Stimulated activated CD8-positive, alpha-beta memory T cell treated with anti-CD3 and anti-CD28 coated beads, Interleukin-15, amount 100 ng/mL, for 4 hours (primary cell): ENCODE results near the gene LHX5.
"Not testable (repeated sequence)": the region's sequence is repeated elsewhere in the genome, so short reads cannot be mapped to it uniquely, and the experiment has no call there.

Source experiments
- DNase-seq, 2 donors: peaks; one replicate each; pipeline ENCODE4 v3.0.0-alpha.2; 2020; ENCODE audit warnings: low read depth in 2 of 2

LHX5 gene

GRCh38 chr12:113471619-113472171 is at the start of gene LHX5:
Gene LHX5 (minus strand): TSS chr12:113471871. CDS start chr12:113471498, 373 bp downstream.
- DNase-seq: no peak

GRCh38 chr12:113519464-113520307 is 48.0 kb upstream of the LHX5 start:
- DNase-seq: no peak

GRCh38 chr12:113515082-113515856 is 43.6 kb upstream of the LHX5 start:
- no peak for DNase-seq

GRCh38 chr12:113514602-113515001 is 42.9 kb upstream of the LHX5 start:
- no peak for DNase-seq

- no peak for DNase-seq
Measured at GRCh38 chr12:113512568-113512967, 40.9 kb upstream of the LHX5 start.

GRCh38 chr12:113506867-113507266 is 35.2 kb upstream of the LHX5 start:
- DNase-seq: no peak

GRCh38 chr12:113505941-113506340 is 34.3 kb upstream of the LHX5 start:
- DNase-seq: no peak

GRCh38 chr12:113504917-113505316 is 33.2 kb upstream of the LHX5 start:
- DNase-seq: no peak

GRCh38 chr12:113500782-113501311 is 29.2 kb upstream of the LHX5 start:
- DNase-seq: no peak

- no peak for DNase-seq
Measured at GRCh38 chr12:113500306-113500675, 28.6 kb upstream of the LHX5 start.

GRCh38 chr12:113498490-113498889 is 26.8 kb upstream of the LHX5 start:
- no peak for DNase-seq

- no peak for DNase-seq
Measured at GRCh38 chr12:113497693-113498092, 26.0 kb upstream of the LHX5 start.

GRCh38 chr12:113495941-113496340 is 24.3 kb upstream of the LHX5 start:
- not testable (repeated sequence) for DNase-seq

- DNase-seq: no peak
Measured at GRCh38 chr12:113488322-113488721, 16.7 kb upstream of the LHX5 start.

GRCh38 chr12:113486722-113487121 is 15.1 kb upstream of the LHX5 start:
- no peak for DNase-seq

GRCh38 chr12:113485330-113485729 is 13.7 kb upstream of the LHX5 start:
- DNase-seq: no peak

GRCh38 chr12:113482334-113482733 is 10.7 kb upstream of the LHX5 start:
- DNase-seq: no peak

- DNase-seq: no peak
Measured at GRCh38 chr12:113480336-113480971, 8.8 kb upstream of the LHX5 start.

GRCh38 chr12:113479590-113480335 is 8.1 kb upstream of the LHX5 start:
- DNase-seq: no peak

GRCh38 chr12:113479216-113479589 is 7.5 kb upstream of the LHX5 start:
- DNase-seq: no peak

- DNase-seq: no peak
Measured at GRCh38 chr12:113478351-113479011, 6.8 kb upstream of the LHX5 start.
